ENCODE data around the gene PLEKHH3. TPM values are rescaled to one million over a fixed set of nuclear protein-coding genes. Genes with fewer than 3 reads are reported as not detected.
A peak's percentile ranks its signal among the peaks of the same experiment; 100 is the strongest.

PLEKHH3 gene
- polyA plus RNA-seq, 1 experiment: 9.1 TPM

DNA sequence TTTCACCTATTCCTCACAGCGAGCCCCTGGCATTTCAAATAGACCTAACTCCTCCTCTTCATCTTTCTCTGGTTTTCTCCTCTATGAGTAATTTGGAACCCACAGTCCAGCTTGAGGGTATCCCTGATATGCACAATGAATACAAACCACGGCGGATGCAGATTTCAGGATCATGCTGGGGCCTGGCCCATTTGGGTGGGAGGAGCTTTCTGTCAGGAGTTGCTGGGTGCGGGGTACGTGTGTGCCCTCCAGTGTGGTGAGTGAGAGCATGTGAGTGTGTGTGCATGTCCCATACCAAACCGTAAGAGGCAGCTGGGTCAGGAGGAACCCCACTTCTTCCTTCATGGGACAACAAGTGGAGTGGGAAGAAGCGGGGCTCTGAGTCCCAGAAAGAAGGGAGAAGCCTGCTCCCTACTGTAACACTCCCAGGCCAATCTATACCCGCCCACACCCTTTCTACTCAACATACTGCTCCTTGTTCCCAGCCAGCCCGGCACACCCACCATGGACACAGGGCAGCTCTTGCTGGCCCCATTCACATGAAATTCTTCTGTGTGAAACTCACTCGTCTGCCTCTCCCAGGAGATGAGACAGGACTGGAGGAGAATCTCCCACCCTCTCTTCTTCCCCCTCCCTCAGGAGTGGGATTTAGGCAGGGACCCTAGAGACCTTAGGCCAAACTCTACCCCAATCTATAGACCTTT is 23.9 kb upstream of the PLEKHH3 start:
- no peak for DNase-seq (ENCODE audit: low read depth)
- TF ChIP-seq CTCF (IDR thresholded peaks at IDR 0.05; ENCODE audit: insufficient read depth, low read depth, low read length): no peak
- peaks cover 33% of the 10 kb centered on the region for H3K36me3 ChIP-seq (ENCODE audit: control insufficient read depth, insufficient read depth, low read length)
- ChIA-PET POLR2A (no interaction called here), CTCF (interaction anchor here (1.4 to 1.6 kb wide), 2 partner anchors 18 to 21 kb away, joined by 3 to 4 read pairs; partner anchors contain the start of gene CNTNAP1)
- H3K4me3 ChIP-seq (ENCODE audit: low read depth, low read length): no peak overlapping the region
- no peaks in the 10 kb centered on the region for H3K27me3 ChIP-seq (ENCODE audit: control insufficient read depth, insufficient read depth, low read length)

DNA sequence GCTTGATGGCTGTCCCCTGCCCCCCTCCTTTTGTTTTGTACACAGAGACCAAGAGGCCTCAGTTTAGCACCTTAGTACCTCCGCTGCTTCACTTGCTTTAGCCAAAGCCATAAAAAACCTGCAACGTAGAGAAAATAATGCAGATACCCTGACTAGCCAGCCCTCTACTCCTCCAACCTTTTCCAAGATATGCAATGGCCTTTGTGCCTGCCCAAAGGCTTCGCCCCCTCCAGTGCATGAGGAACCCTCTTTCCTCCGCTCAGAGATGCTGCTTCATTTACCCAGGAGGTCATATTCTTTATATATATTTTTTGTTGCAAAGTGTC is 22.6 kb upstream of the PLEKHH3 start:
- no peak for DNase-seq (ENCODE audit: low read depth)
- POLR2A ChIA-PET: interaction anchor here (0.6 kb wide), 1 partner anchor 164 kb away, joined by 3 read pairs; the partner anchor contains the start of gene NAGLU
- Histone ChIP-seq H3K4me3 (ENCODE audit: low read depth, low read length) (no peak overlapping the region), H3K27me3 (ENCODE audit: control insufficient read depth, insufficient read depth, low read length) (no peaks in the 10 kb centered on the region), H3K36me3 (ENCODE audit: control insufficient read depth, insufficient read depth, low read length) (peaks cover 25% of the 10 kb centered on the region)
- TF ChIP-seq CTCF (IDR thresholded peaks at IDR 0.05; ENCODE audit: insufficient read depth, low read depth, low read length): no peak
- CTCF ChIA-PET: interaction anchor here (2.9 kb wide), 1 partner anchor 121 kb away, joined by 9 read pairs; the partner anchor contains the start of gene PSMC3IP

DNA sequence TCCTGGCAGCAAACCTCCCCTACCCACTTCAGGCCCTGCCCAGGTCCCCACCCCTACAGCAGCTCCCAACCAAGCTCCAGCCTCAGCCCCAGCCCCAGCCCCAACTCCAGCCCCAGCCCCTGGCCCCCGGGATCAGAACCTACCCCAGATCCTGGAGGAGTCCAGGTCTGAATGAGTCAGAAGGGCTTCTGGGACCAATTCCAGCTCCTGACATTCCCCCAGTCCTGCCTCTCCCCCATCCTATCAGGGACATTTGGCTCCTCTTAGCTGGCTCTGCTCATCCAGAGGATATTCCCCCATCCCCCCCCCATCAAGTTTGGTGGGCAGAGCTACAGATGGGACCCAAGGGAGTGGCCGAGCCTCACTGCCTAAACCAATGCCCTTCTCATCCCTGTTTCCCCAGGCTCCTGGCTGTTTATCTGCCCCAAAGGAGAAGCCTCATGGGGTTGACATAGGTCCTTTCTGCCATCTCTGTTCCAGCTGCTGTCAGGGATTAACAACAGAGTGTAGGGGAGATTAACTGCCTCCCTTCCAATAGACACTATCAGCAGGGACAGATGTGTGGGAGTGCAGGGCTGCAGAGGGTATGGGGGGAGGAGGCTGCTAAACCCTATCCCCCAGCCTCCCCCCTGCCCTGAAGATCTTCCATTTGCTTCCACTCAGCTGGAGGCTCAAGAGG is 22.1 kb upstream of the PLEKHH3 start:
- H3K36me3 ChIP-seq (ENCODE audit: control insufficient read depth, insufficient read depth, low read length): peaks cover 24% of the 10 kb centered on the region
- CTCF ChIA-PET: interaction anchor here (0.8 to 2.9 kb wide), 3 partner anchors 15 to 121 kb away, joined by 3 to 9 read pairs (median 8); partner anchors contain the start of gene PSMC3IP

GRCh38 chr17:42697108-42697811 is 20.5 kb upstream of the PLEKHH3 start:
- Histone ChIP-seq H3K36me3 (ENCODE audit: control insufficient read depth, insufficient read depth, low read length) (peaks cover 25% of the 10 kb centered on the region), H3K4me3 (ENCODE audit: low read depth, low read length) (no peak overlapping the region), H3K27me3 (ENCODE audit: control insufficient read depth, insufficient read depth, low read length) (no peaks in the 10 kb centered on the region)
- no peak for TF ChIP-seq CTCF (IDR thresholded peaks at IDR 0.05; ENCODE audit: insufficient read depth, low read depth, low read length)
- CTCF ChIA-PET: interaction anchor here (0.6 to 2.9 kb wide), 4 partner anchors 16 to 119 kb away, joined by 3 to 9 read pairs (median 6); partner anchors contain the start of genes CCR10 and PSMC3IP
- POLR2A ChIA-PET: no interaction called here
- no peak for DNase-seq (ENCODE audit: low read depth)

More for the DNA sequence above, 22.1 kb upstream of the PLEKHH3 start:
- DNase-seq (ENCODE audit: low read depth): peak; percentile 40
- no peak for TF ChIP-seq CTCF (IDR thresholded peaks at IDR 0.05; ENCODE audit: insufficient read depth, low read depth, low read length)
- Histone ChIP-seq H3K4me3 (ENCODE audit: low read depth, low read length) (no peak overlapping the region), H3K27me3 (ENCODE audit: control insufficient read depth, insufficient read depth, low read length) (no peaks in the 10 kb centered on the region)
- POLR2A ChIA-PET: interaction anchor here (0.6 kb wide), 1 partner anchor 163 kb away, joined by 3 read pairs; the partner anchor contains the start of gene NAGLU

GRCh38 chr17:42695500-42695899 is 18.7 kb upstream of the PLEKHH3 start:
- H3K4me3 ChIP-seq (ENCODE audit: low read depth, low read length): no peak overlapping the region
- POLR2A ChIA-PET: no interaction called here
- DNase-seq (ENCODE audit: low read depth): no peak
- TF ChIP-seq CTCF (IDR thresholded peaks at IDR 0.05; ENCODE audit: insufficient read depth, low read depth, low read length): no peak
- CTCF ChIA-PET: no interaction called here
- peaks cover 30% of the 10 kb centered on the region for H3K36me3 ChIP-seq (ENCODE audit: control insufficient read depth, insufficient read depth, low read length)
- no peaks in the 10 kb centered on the region for H3K27me3 ChIP-seq (ENCODE audit: control insufficient read depth, insufficient read depth, low read length)
